Sigmoid colon (tissue), 4 donors: ENCODE results near the gene IL34.

Source experiments
- POLR2A ChIP-seq, 2 donors: fragments of 450-650 bp; IDR thresholded peaks; one replicate each; pipeline ENCODE4 v1.6.1; 2016; ENCODE audit warnings: antibody characterized with exemption in 2 of 2, mild to moderate bottlenecking in 2 of 2, moderate library complexity in 2 of 2
- POLR2AphosphoS5 ChIP-seq, 4 donors: sonication (generic); formaldehyde crosslinking; IDR thresholded peaks; one replicate each; pipeline ENCODE4 v1.6.1; 2017; ENCODE audit warnings: antibody characterized with exemption in 4 of 4
- TF ChIP-seq, protein P1 (sequence below), 4 experiments: fragments of 450-650 bp in 3 of 4; fragments of 200-600 bp in 1 of 4; IDR thresholded peaks; one replicate each; pipeline ENCODE4 v1.5.1; 2016 to 2019; ENCODE audit warnings: antibody characterized with exemption in 4 of 4, mild to moderate bottlenecking in 3 of 4, moderate library complexity in 2 of 4

DNA sequence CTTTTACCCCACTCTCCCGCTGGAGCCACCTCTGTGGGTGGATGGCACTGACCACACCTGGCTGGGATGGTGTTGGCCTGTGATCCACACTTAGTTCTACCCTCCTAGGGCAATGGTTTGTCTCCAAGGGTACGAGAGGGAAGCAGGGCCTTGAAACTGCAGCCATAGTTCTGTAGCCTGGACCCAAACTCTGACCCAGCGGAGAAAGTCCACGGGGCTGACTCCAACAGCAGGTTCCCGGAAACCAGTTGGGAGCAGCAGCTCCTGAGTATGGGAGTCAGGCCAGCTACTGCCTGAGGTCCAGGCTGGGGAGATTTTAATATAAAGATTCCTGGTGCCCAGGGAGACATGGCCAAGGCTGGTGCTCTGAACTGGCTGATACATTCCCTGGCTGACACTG lies 63.1 kb downstream of the IL34 start:
- TF ChIP-seq, protein P1, sequence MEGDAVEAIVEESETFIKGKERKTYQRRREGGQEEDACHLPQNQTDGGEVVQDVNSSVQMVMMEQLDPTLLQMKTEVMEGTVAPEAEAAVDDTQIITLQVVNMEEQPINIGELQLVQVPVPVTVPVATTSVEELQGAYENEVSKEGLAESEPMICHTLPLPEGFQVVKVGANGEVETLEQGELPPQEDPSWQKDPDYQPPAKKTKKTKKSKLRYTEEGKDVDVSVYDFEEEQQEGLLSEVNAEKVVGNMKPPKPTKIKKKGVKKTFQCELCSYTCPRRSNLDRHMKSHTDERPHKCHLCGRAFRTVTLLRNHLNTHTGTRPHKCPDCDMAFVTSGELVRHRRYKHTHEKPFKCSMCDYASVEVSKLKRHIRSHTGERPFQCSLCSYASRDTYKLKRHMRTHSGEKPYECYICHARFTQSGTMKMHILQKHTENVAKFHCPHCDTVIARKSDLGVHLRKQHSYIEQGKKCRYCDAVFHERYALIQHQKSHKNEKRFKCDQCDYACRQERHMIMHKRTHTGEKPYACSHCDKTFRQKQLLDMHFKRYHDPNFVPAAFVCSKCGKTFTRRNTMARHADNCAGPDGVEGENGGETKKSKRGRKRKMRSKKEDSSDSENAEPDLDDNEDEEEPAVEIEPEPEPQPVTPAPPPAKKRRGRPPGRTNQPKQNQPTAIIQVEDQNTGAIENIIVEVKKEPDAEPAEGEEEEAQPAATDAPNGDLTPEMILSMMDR (IDR thresholded peaks at IDR 0.05), result no peak
- TF ChIP-seq POLR2A (IDR thresholded peaks at IDR 0.05) (no peak), POLR2AphosphoS5 (IDR thresholded peaks at IDR 0.05) (no peak)
